HepG2 (cell line): ENCODE results near the gene TMEM59. TPM values are rescaled to one million over a fixed set of nuclear protein-coding genes. Genes with fewer than 3 reads are reported as not detected.

ENCODE experiments used
- ASH2L ChIP-seq: fragments of 300-600, 200-600 bp; sonication (generic); IDR thresholded peaks from 2 replicates; pipeline ENCODE4 v1.7.0; 2017; ENCODE audit warnings: low read depth, mild to moderate bottlenecking, moderate library complexity, mixed read lengths, low read length; ENCODE audit not compliant: insufficient read length
- ATF6 ChIP-seq: sonication (generic); formaldehyde crosslinking; conservative IDR thresholded peaks from 2 replicates; pipeline ENCODE4 v1.4.0; 2020; ENCODE audit warnings: missing genetic modification reagents
- CHCHD3 ChIP-seq: sonication (generic); formaldehyde crosslinking; IDR thresholded peaks from 2 replicates; pipeline ENCODE4 v1.8.0; 2022; ENCODE audit warnings: mild to moderate bottlenecking, missing genetic modification reagents, moderate library complexity
- ETV5 ChIP-seq: IDR thresholded peaks from 2 replicates; pipeline ENCODE4 v1.6.1; 2018; ENCODE audit warnings: missing biosample characterization, missing genetic modification reagents, inconsistent platforms, borderline replicate concordance
- KAT2B ChIP-seq: fragments of 150-350 bp; IDR thresholded peaks from 2 replicates; pipeline ENCODE4 v1.6.1; 2014; ENCODE audit warnings: low read depth, low read length, borderline replicate concordance
- MED13 ChIP-seq: sonication (generic); formaldehyde crosslinking; IDR thresholded peaks from 2 replicates; pipeline ENCODE4 v1.5.0; 2020; ENCODE audit warnings: missing genetic modification reagents
- ONECUT2 ChIP-seq: sonication (generic); formaldehyde crosslinking; IDR thresholded peaks from 2 replicates; pipeline ENCODE4 v1.4.0; 2020; ENCODE audit warnings: missing genetic modification reagents
- SMAD1 ChIP-seq: sonication (generic); formaldehyde crosslinking; IDR thresholded peaks from 2 replicates; pipeline ENCODE4 v1.4.0; 2020; ENCODE audit warnings: missing genetic modification reagents, low read depth, mild to moderate bottlenecking, borderline replicate concordance
- ZFP90 ChIP-seq: sonication (generic); formaldehyde crosslinking; IDR thresholded peaks from 2 replicates; pipeline ENCODE4 v1.8.0; 2022; ENCODE audit warnings: missing genetic modification reagents, mild to moderate bottlenecking, inconsistent platforms, borderline replicate concordance
- ZNF10 ChIP-seq: sonication (generic); formaldehyde crosslinking; IDR thresholded peaks from 2 replicates; pipeline ENCODE4 v1.4.0; 2020; ENCODE audit warnings: mild to moderate bottlenecking, low read depth, missing genetic modification reagents, borderline replicate concordance
- ZNF331 ChIP-seq: sonication (generic); formaldehyde crosslinking; IDR thresholded peaks from 2 replicates; pipeline ENCODE4 v1.4.0; 2020; ENCODE audit warnings: missing genetic modification reagents
- ZNF788 ChIP-seq: sonication (generic); formaldehyde crosslinking; IDR thresholded peaks from 2 replicates; pipeline ENCODE4 v1.5.0; 2020; ENCODE audit warnings: mild to moderate bottlenecking, missing genetic modification reagents, borderline replicate concordance
- polyA plus RNA-seq, 8 experiments: library from polyadenylated mRNA; depleted of rRNA in 3 of 8; stranded (reverse) in 7 of 8; unstranded in 1 of 8; fragments of >200 nt; fragmentation: Illumina TruSeq in 4 of 8; extraction: Trizol in 4 of 8; gene quantifications; 2 replicates each; pipeline versions ENCODE4 v1.2.1 to v1.2.3, GENCODE V29; 2011 to 2016; ENCODE audit warnings: low read depth in 4 of 8, missing spikeins in 1 of 8, mixed read lengths in 1 of 8; ENCODE audit not compliant: insufficient read depth in 1 of 8
- total RNA-seq, 5 experiments: library from RNA; depleted of rRNA; stranded (reverse); fragments of >200 nt; fragmentation: Illumina TruSeq; extraction: Trizol; gene quantifications; 2 replicates each; pipeline ENCODE4 v1.2.3, GENCODE V29; 2016; ENCODE audit warnings: low read depth in 1 of 5

TMEM59 gene
- total and polyA plus RNA-seq, 2 of the 13 experiments (the other 11 are each of a cell fraction or from before 2014, with no cell fraction given) = 147 to 363 TPM

GRCh38 chr1:54003249-54003646 is 49.8 kb downstream of the TMEM59 start (continued):
- TF ChIP-seq ATF6 (CRISPR knock-in tag) = no peak
- no peak for TF ChIP-seq ONECUT2 (CRISPR knock-in tag)
- TF ChIP-seq KAT2B = no peak
- no peak for TF ChIP-seq ASH2L
- TF ChIP-seq ZFP90 (CRISPR knock-in tag) = no peak
- no peak for TF ChIP-seq ZNF10 (CRISPR knock-in tag)
- TF ChIP-seq CHCHD3 (CRISPR knock-in tag) = no peak
- no peak for TF ChIP-seq MED13 (CRISPR knock-in tag)
- TF ChIP-seq ZNF788 (CRISPR knock-in tag) = no peak
- no peak for TF ChIP-seq ETV5
- TF ChIP-seq SMAD1 (CRISPR knock-in tag) = no peak
- no peak for TF ChIP-seq ZNF331 (CRISPR knock-in tag)
